ENCODE data around the gene BAHCC1.

DNA sequence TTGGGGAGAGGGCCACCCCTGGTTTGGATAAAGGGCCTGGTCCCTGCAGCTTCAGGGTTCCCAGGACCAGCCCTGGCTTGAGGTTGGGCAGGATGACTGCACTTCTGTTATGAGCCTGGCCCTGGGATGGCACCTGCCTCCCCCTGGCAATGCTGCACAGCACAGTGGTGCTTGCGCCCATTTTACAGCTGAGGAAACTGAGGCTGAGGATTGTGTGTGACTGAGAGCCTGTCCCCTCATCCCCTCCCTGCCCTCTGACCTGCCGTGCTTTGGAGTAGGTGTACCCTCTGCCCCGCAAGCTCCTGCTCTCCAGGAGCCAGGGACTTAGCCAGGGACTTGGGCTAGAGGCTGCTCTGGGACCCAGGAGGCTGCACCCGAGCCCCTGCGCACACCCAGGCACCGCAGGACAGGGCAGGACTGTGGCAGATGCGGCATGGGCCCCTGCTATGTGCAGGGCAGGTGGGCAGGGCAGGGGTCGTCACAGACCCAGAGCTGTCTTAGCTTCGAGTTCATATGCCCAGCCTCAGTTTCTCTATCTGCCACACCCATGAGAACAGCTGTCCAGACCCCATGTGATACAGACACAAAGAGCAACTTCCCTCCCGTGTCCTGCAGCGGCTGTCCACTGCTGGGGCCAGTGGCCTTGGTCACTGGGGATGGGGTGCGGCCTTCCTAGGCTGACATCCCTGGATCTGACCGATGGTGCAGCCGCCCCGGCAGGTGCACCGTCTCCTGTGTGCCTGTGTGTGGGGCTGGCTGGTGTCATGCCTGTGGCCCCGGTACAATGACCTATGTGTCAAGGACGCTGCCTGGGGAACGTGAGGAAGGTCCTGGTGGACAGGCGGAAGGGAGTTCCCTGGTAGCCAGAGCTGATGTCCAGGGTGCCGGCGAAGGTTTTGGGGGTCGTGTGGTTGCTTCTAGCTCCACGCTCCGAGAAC lies 36.6 kb downstream of the BAHCC1 start:
- no peak for TF ChIP-seq EP300 (IDR thresholded peaks at IDR 0.05)
- TF ChIP-seq, protein P1, sequence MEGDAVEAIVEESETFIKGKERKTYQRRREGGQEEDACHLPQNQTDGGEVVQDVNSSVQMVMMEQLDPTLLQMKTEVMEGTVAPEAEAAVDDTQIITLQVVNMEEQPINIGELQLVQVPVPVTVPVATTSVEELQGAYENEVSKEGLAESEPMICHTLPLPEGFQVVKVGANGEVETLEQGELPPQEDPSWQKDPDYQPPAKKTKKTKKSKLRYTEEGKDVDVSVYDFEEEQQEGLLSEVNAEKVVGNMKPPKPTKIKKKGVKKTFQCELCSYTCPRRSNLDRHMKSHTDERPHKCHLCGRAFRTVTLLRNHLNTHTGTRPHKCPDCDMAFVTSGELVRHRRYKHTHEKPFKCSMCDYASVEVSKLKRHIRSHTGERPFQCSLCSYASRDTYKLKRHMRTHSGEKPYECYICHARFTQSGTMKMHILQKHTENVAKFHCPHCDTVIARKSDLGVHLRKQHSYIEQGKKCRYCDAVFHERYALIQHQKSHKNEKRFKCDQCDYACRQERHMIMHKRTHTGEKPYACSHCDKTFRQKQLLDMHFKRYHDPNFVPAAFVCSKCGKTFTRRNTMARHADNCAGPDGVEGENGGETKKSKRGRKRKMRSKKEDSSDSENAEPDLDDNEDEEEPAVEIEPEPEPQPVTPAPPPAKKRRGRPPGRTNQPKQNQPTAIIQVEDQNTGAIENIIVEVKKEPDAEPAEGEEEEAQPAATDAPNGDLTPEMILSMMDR (IDR thresholded peaks at IDR 0.05): no peak
